H1 (cell line): ENCODE results near the gene TAS2R46. TPM values are rescaled to one million over a fixed set of nuclear protein-coding genes. Genes with fewer than 3 reads are reported as not detected.

Experiments used
- CTCF ChIA-PET: fragments of 300-600 bp; sonication (Branson Sonifier 250); formaldehyde crosslinking; loops from one replicate; lab custom pipeline; 2021; ENCODE audit not compliant: partially characterized antibody; lab: Charles Lee
- POLR2A ChIA-PET: fragments of 300-600 bp; sonication (Branson Sonifier 250); formaldehyde crosslinking; loops from one replicate; lab custom pipeline; 2021; ENCODE audit warnings: inconsistent platforms; ENCODE audit not compliant: partially characterized antibody; lab: Charles Lee
- DNase-seq, 2 experiments: peaks; one replicate each; pipeline versions ENCODE4 v3.0.0 to v3.0.0-alpha.2; 2010 to 2022; ENCODE audit warnings: low spot score in 2 of 2, low read depth in 1 of 2, mixed read lengths in 1 of 2
- FAIRE-seq: peaks from 2 replicates; lab custom pipeline; 2011; peaks lifted over from hg19 to GRCh38; lab: Jason Lieb, UNC
- H2AFZ ChIP-seq: 2 replicates; pipeline ENCODE4 v1.8.1; 2012; ENCODE audit warnings: low read length, inconsistent platforms
- H2AK5ac ChIP-seq: 2 replicates; pipeline ENCODE4 v1.6.1; 2013; ENCODE audit warnings: low read depth, low read length
- H2BK120ac ChIP-seq: replicated peaks from 2 replicates; pipeline ENCODE3; 2013; ENCODE audit warnings: low read depth, low read length, inconsistent platforms
- H2BK12ac ChIP-seq: 2 replicates; pipeline ENCODE4 v1.6.1; 2013; ENCODE audit warnings: low read depth, low read length
- H2BK15ac ChIP-seq: 2 replicates; pipeline ENCODE4 v1.6.1; 2013; ENCODE audit warnings: low read length
- H2BK20ac ChIP-seq: 2 replicates; pipeline ENCODE4 v1.6.1; 2013; ENCODE audit warnings: low read length
- H2BK5ac ChIP-seq: 2 replicates; pipeline ENCODE4 v1.6.1; 2013; ENCODE audit warnings: low read depth, low read length
- H3K14ac ChIP-seq: 2 replicates; pipeline ENCODE4 v1.6.1; 2013; ENCODE audit warnings: inconsistent platforms; ENCODE audit not compliant: insufficient read length
- H3K18ac ChIP-seq: 2 replicates; pipeline ENCODE4 v1.6.1; 2013; ENCODE audit warnings: low read length; ENCODE audit errors: extremely low read depth
- H3K23ac ChIP-seq: 2 replicates; pipeline ENCODE4 v1.6.1; 2013; ENCODE audit warnings: inconsistent platforms; ENCODE audit not compliant: insufficient read length
- H3K23me2 ChIP-seq: 2 replicates; pipeline ENCODE4 v1.6.1; 2013; ENCODE audit warnings: low read depth, low read length
- H3K27ac ChIP-seq: 2 replicates; pipeline ENCODE4 v1.6.1; 2011; ENCODE audit warnings: low read depth, low read length, inconsistent platforms
- H3K27me3 ChIP-seq, 4 experiments: replicated peaks in 1 of 4; 1 replicate in 1 of 4; 2 replicates in 3 of 4; pipeline versions ENCODE4 v1.6.1 to v1.8.1; 2011 to 2013; ENCODE audit warnings: low read length in 3 of 4, mild to moderate bottlenecking in 3 of 4, inconsistent platforms in 2 of 4, mixed read lengths in 2 of 4, moderate library complexity in 1 of 4; ENCODE audit not compliant: control insufficient read depth in 3 of 4, insufficient read depth in 3 of 4; ENCODE audit errors: extremely low read depth in 1 of 4
- H3K36me3 ChIP-seq, 4 experiments: 2 replicates each; pipeline versions ENCODE4 v1.6.1 to v1.8.1; 2011 to 2013; ENCODE audit warnings: mild to moderate bottlenecking in 4 of 4, low read length in 3 of 4, moderate library complexity in 2 of 4, control low read depth in 1 of 4, inconsistent platforms in 1 of 4; ENCODE audit not compliant: insufficient read depth in 4 of 4, control insufficient read depth in 2 of 4
- H3K4ac ChIP-seq: replicated peaks from 2 replicates; pipeline ENCODE3; 2013; ENCODE audit warnings: low read length, low read depth, mixed read lengths, inconsistent platforms; ENCODE audit not compliant: insufficient read length
- H3K4me1 ChIP-seq, 4 experiments: replicated peaks in 1 of 4; 1 replicate in 1 of 4; 2 replicates in 3 of 4; pipeline versions ENCODE4 v1.6.1 to v1.8.1; 2011 to 2013; ENCODE audit warnings: low read length in 3 of 4, inconsistent platforms in 2 of 4, mixed read lengths in 1 of 4; ENCODE audit not compliant: insufficient read depth in 4 of 4, control insufficient read depth in 3 of 4
- H3K4me2 ChIP-seq, 2 experiments: 2 replicates each; pipeline versions ENCODE4 v1.6.1 to v1.8.1; 2011 to 2013; ENCODE audit warnings: low read depth in 2 of 2, low read length in 2 of 2, control low read depth in 1 of 2, inconsistent platforms in 1 of 2, mild to moderate bottlenecking in 1 of 2; ENCODE audit not compliant: insufficient read depth in 1 of 2
- H3K4me3 ChIP-seq, 4 experiments: fragments of 200-600, 300-600 bp in 1 of 4; sonication (generic), shearing (Covaris generic), sonication (Bioruptor Twin) in 1 of 4; 2 replicates each; pipeline versions ENCODE4 v1.5.1 to v1.8.1; 2011 to 2016; ENCODE audit warnings: low read length in 4 of 4, low read depth in 3 of 4, control low read depth in 2 of 4, inconsistent platforms in 2 of 4, mild to moderate bottlenecking in 2 of 4, mixed read lengths in 1 of 4, moderate library complexity in 1 of 4; ENCODE audit not compliant: insufficient read depth in 2 of 4; ENCODE audit errors: extremely low read depth in 1 of 4
- H3K56ac ChIP-seq: replicated peaks from 2 replicates; pipeline ENCODE3; 2013; ENCODE audit warnings: low read depth, mild to moderate bottlenecking, mixed read lengths, low read length, inconsistent platforms; ENCODE audit not compliant: insufficient read length
- H3K79me1 ChIP-seq: 2 replicates; pipeline ENCODE4 v1.6.1; 2013; ENCODE audit warnings: low read depth, low read length, control low read depth
- H3K79me2 ChIP-seq, 2 experiments: 2 replicates each; pipeline versions ENCODE4 v1.6.1 to v1.8.1; 2012 to 2013; ENCODE audit warnings: low read length in 2 of 2, mild to moderate bottlenecking in 2 of 2, inconsistent platforms in 1 of 2; ENCODE audit not compliant: insufficient read depth in 2 of 2, control insufficient read depth in 1 of 2
- H3K9ac ChIP-seq, 4 experiments: replicated peaks in 1 of 4; 1 replicate in 1 of 4; 2 replicates in 3 of 4; pipeline versions ENCODE4 v1.6.1 to v1.8.1; 2011 to 2013; ENCODE audit warnings: low read depth in 3 of 4, low read length in 3 of 4, control low read depth in 2 of 4, mild to moderate bottlenecking in 2 of 4, moderate library complexity in 2 of 4, inconsistent platforms in 1 of 4; ENCODE audit errors: extremely low read depth in 1 of 4
- H3K9me3 ChIP-seq, 2 experiments: 2 replicates each; pipeline versions ENCODE4 v1.6.1 to v1.8.1; 2012 to 2013; ENCODE audit warnings: mild to moderate bottlenecking in 2 of 2, moderate library complexity in 2 of 2, control low read depth in 1 of 2, inconsistent platforms in 1 of 2, low read depth in 1 of 2, low read length in 1 of 2, mixed read lengths in 1 of 2; ENCODE audit not compliant: insufficient read depth in 2 of 2
- H4K20me1 ChIP-seq, 2 experiments: replicated peaks in 1 of 2; 2 replicates each; pipeline versions ENCODE3 to v1.8.1; 2011 to 2013; ENCODE audit warnings: inconsistent platforms in 2 of 2, low read length in 2 of 2, mild to moderate bottlenecking in 1 of 2; ENCODE audit not compliant: insufficient read depth in 2 of 2, control insufficient read depth in 1 of 2
- H4K5ac ChIP-seq: 2 replicates; pipeline ENCODE4 v1.6.1; 2013; ENCODE audit warnings: low read length, low read depth, mixed read lengths, inconsistent platforms; ENCODE audit not compliant: insufficient read length
- H4K8ac ChIP-seq: 2 replicates; pipeline ENCODE4 v1.8.0; 2013; ENCODE audit warnings: mild to moderate bottlenecking, moderate library complexity, low read length, inconsistent platforms; ENCODE audit not compliant: insufficient read depth; ENCODE audit errors: extremely low read depth
- H4K91ac ChIP-seq: replicated peaks from 2 replicates; pipeline ENCODE3; 2013; ENCODE audit warnings: low read length, mixed read lengths, inconsistent platforms; ENCODE audit not compliant: insufficient read length
- EGR1 ChIP-seq: IDR thresholded peaks from 2 replicates; pipeline ENCODE4 v1.6.1; 2011; ENCODE audit warnings: low read depth, low read length, borderline replicate concordance
- FOSL1 ChIP-seq: IDR thresholded peaks from 2 replicates; pipeline ENCODE4 v1.6.1; 2011; ENCODE audit warnings: mild to moderate bottlenecking, low read depth, low read length, moderate library complexity; ENCODE audit not compliant: insufficient read depth
- WGBS, 2 experiments: shearing (Covaris generic) in 1 of 2; methylation state at CpG; one replicate each; pipeline versions ENCODE4 v1.1.6 to v1.1.7; 2013 to 2015; ENCODE audit warnings: low lambda C conversion rate in 2 of 2, mixed read lengths in 2 of 2, inconsistent platforms in 1 of 2, low coverage in 1 of 2, missing lambda C conversion rate in 1 of 2; ENCODE audit not compliant: insufficient replicate concordance in 2 of 2, insufficient coverage in 1 of 2, insufficient read length in 1 of 2; ENCODE audit errors: extremely low coverage in 1 of 2, missing lambda C conversion rate in 1 of 2; 5-methylcytosine and 5-hydroxymethylcytosine counted together
- polyA plus RNA-seq, 7 experiments: library from polyadenylated mRNA; depleted of rRNA in 3 of 7; stranded (reverse) in 5 of 7; unstranded in 2 of 7; fragments of >200 nt in 5 of 7; fragments of 200-250 nt in 2 of 7; gene quantifications; 1 replicate in 5 of 7; 2 replicates in 1 of 7; 4 replicates in 1 of 7; pipeline versions ENCODE4 v1.2.1 to v1.2.3, GENCODE V29; 2011 to 2013; ENCODE audit warnings: missing spikeins in 2 of 7, mixed read lengths in 2 of 7
- total RNA-seq: library from RNA; stranded (reverse); fragmentation: NEBNext Ultra II Directional; extraction: Animal tissue kit (Norgen Biotek cat#: 25700); gene quantifications from 2 replicates; pipeline ENCODE4 v1.2.1, GENCODE V29; 2021

The TAS2R46 gene
- total and polyA plus RNA-seq, 2 of the 8 experiments (the other 6 are each of a cell fraction or from before 2014, with no cell fraction given) = 0.14 TPM; not detected in 1

- Histone ChIP-seq H3K36me3 (no peaks in the 10 kb centered on the region), H3K23ac (no peak within 1 kb of the TSS), H4K5ac (no peak within 1 kb of the TSS), H2AK5ac (no peak within 1 kb of the TSS), H3K4me2 (no peak within 1 kb of the TSS), H3K27ac (no peak within 1 kb of the TSS), H3K18ac (no peak within 1 kb of the TSS), H4K20me1 (no peaks in the 10 kb centered on the region), H2AFZ (no peak within 1 kb of the TSS), H2BK5ac (no peak within 1 kb of the TSS), H3K14ac (no peak within 1 kb of the TSS), H3K9ac (no peak within 1 kb of the TSS), H4K8ac (no peak within 1 kb of the TSS), H3K79me2 (no peaks in the 10 kb centered on the region), H3K4ac (no peak within 1 kb of the TSS), H3K9me3 (no peaks in the 10 kb centered on the region), H3K23me2 (no peaks in the 10 kb centered on the region), H2BK20ac (no peak within 1 kb of the TSS), H3K56ac (no peak within 1 kb of the TSS), H3K79me1 (no peaks in the 10 kb centered on the region), H2BK12ac (no peak within 1 kb of the TSS), H3K4me1 (no peaks in the 10 kb centered on the region), H4K91ac (no peak within 1 kb of the TSS), H2BK120ac (no peak within 1 kb of the TSS), H3K4me3 (no peak within 1 kb of the TSS), H2BK15ac (no peak within 1 kb of the TSS), H3K27me3 (no peaks in the 10 kb centered on the region)
- DNase-seq = no peak
- FAIRE-seq = no peak
- CTCF ChIA-PET = interaction anchor here (0.7 to 1.1 kb wide), 2 partner anchors 10 to 177 kb away, joined by 3 to 4 read pairs; no protein-coding TSS in a partner anchor
- POLR2A ChIA-PET = no interaction called here
- 96% methylated on average over 1 of the region's 1 CpG; no CpG with 5 or more reads in 1 of the 2 experiments for WGBS, 2 experiments
- TF ChIP-seq EGR1 = no peak
- TF ChIP-seq FOSL1 = no peak
These were observed 39.6 kb downstream of the TAS2R46 start, which contains the start of gene TAS2R19 for GRCh38 chr12:11022520-11022919. Gene TAS2R19, minus strand, starts transcription at chr12:11022620. Its CDS starts 49 bp downstream, at chr12:11022571.
